Muscle layer of duodenum (tissue), 2 donors: ENCODE data around the gene PTGDR.

ENCODE experiments used
- H3K27ac ChIP-seq: one replicate; pipeline ENCODE4 v1.7.0; 2013; ENCODE audit warnings: mild to moderate bottlenecking, low read length
- H3K27me3 ChIP-seq: one replicate; pipeline ENCODE4 v1.7.0; 2013; ENCODE audit warnings: low read depth, mild to moderate bottlenecking, control low read depth, low read length
- H3K36me3 ChIP-seq, 2 donors: one replicate each; pipeline ENCODE4 v1.7.0; 2013; ENCODE audit warnings: low read length in 2 of 2, control low read depth in 1 of 2, mild to moderate bottlenecking in 1 of 2; ENCODE audit not compliant: insufficient read depth in 2 of 2, control insufficient read depth in 1 of 2
- H3K4me1 ChIP-seq, 2 donors: one replicate each; pipeline ENCODE4 v1.7.0; 2013; ENCODE audit warnings: low read length in 2 of 2, mild to moderate bottlenecking in 2 of 2, control low read depth in 1 of 2, moderate library complexity in 1 of 2; ENCODE audit not compliant: insufficient read depth in 2 of 2, control insufficient read depth in 1 of 2
- H3K4me3 ChIP-seq, 2 donors: one replicate each; pipeline ENCODE4 v1.7.0; 2013; ENCODE audit warnings: low read length in 2 of 2, low read depth in 1 of 2, mild to moderate bottlenecking in 1 of 2
- H3K9me3 ChIP-seq, 2 donors: one replicate each; pipeline ENCODE4 v1.7.0; 2013; ENCODE audit warnings: low read length in 2 of 2, control low read depth in 1 of 2, mild to moderate bottlenecking in 1 of 2; ENCODE audit not compliant: control insufficient read depth in 1 of 2
- donor health status: healthy.

PTGDR gene

GRCh38 chr14:52286661-52287649, 19.5 kb downstream of the PTGDR start:
- Histone ChIP-seq H3K27ac (no peak overlapping the region), H3K36me3 (no peaks in the 10 kb centered on the region), H3K27me3 (no peaks in the 10 kb centered on the region), H3K4me1 (no peaks in the 10 kb centered on the region), H3K4me3 (no peak overlapping the region), H3K9me3 (no peaks in the 10 kb centered on the region)

- H3K36me3 ChIP-seq = no peaks in the 10 kb centered on the region
- H3K4me1 ChIP-seq = no peaks in the 10 kb centered on the region
- H3K4me3 ChIP-seq = no peak overlapping the region
- no peaks in the 10 kb centered on the region for H3K27me3 ChIP-seq
- no peaks in the 10 kb centered on the region for H3K9me3 ChIP-seq
- no peak overlapping the region for H3K27ac ChIP-seq
Measured at GRCh38 chr14:52296378-52296777, 28.9 kb downstream of the PTGDR start.

GRCh38 chr14:52298795-52299194, 31.3 kb downstream of the PTGDR start:
- Histone ChIP-seq H3K27ac (no peak overlapping the region), H3K9me3 (no peaks in the 10 kb centered on the region), H3K27me3 (no peaks in the 10 kb centered on the region), H3K36me3 (no peaks in the 10 kb centered on the region), H3K4me3 (no peak overlapping the region), H3K4me1 (no peaks in the 10 kb centered on the region)

GRCh38 chr14:52299692-52300278, 32.3 kb downstream of the PTGDR start:
- no peak overlapping the region for H3K27ac ChIP-seq
- H3K4me3 ChIP-seq = no peak overlapping the region
- H3K9me3 ChIP-seq = no peaks in the 10 kb centered on the region
- no peaks in the 10 kb centered on the region for H3K4me1 ChIP-seq
- H3K27me3 ChIP-seq = no peaks in the 10 kb centered on the region
- no peaks in the 10 kb centered on the region for H3K36me3 ChIP-seq

GRCh38 chr14:52303236-52303635, 35.7 kb downstream of the PTGDR start:
- H3K9me3 ChIP-seq = no peaks in the 10 kb centered on the region
- H3K4me1 ChIP-seq = no peaks in the 10 kb centered on the region
- no peak overlapping the region for H3K27ac ChIP-seq
- H3K27me3 ChIP-seq = no peaks in the 10 kb centered on the region
- no peak overlapping the region for H3K4me3 ChIP-seq
- H3K36me3 ChIP-seq = no peaks in the 10 kb centered on the region

DNA sequence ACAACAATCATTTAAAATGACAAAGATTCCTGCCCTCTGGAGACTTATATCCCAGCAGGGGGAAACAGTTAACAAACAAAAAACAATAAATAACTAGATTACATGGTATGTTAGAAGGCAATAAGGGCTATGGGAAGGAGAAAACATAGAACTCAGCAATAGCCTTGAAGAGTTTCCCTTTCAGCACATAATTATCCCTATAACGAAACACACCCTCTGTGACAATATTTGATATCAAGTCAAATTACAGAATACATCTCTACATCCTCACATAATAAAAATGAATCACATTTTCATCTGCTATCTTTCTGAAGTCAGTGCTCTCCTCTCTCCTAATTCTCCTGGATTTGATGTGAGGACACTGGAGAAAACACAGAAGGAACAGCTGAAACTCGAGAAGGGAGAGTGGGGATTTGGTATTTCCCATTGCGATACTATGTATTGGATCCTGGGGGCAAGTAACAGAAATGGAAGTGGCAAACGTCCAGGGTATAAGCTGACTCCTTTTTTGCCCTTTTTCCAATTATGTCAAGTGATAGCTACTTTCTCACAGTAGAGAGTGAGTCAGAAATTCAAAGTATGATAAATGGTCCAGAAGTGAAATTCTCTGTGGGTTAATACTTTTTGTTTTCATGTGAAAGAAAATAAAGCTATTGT, 36.9 kb downstream of the PTGDR start:
- Histone ChIP-seq H3K4me3 (no peak overlapping the region), H3K9me3 (no peaks in the 10 kb centered on the region), H3K36me3 (no peaks in the 10 kb centered on the region), H3K4me1 (no peaks in the 10 kb centered on the region), H3K27me3 (no peaks in the 10 kb centered on the region), H3K27ac (no peak overlapping the region)

- no peak overlapping the region for H3K4me3 ChIP-seq
- no peak overlapping the region for H3K27ac ChIP-seq
- no peaks in the 10 kb centered on the region for H3K27me3 ChIP-seq
- no peaks in the 10 kb centered on the region for H3K36me3 ChIP-seq
- H3K4me1 ChIP-seq = no peaks in the 10 kb centered on the region
- no peaks in the 10 kb centered on the region for H3K9me3 ChIP-seq
Measured at GRCh38 chr14:52305014-52305413, 37.5 kb downstream of the PTGDR start.

DNA sequence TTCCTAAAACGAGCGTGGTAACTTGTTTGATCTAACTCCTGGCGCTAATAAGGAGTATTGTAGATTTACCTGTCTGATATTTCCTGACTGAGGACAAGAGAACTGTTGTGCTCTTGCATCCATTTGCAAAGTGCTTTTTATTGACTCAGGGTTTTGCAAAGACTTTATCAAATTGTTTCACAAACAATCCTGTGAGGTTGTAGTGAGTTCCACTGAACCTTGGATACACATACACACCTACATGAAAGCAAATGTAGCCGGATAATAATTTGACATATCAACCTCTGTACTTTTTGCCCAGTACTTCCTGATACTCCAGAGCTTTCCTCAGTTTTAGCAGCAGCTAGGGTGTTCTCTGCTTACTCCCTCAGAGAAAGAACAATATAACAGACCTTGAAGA, 39.9 kb downstream of the PTGDR start:
- H3K27ac ChIP-seq = peak overlapping the region; percentile 22
- peaks cover 3 to 6% of the 10 kb centered on the region in 2 donors for H3K4me1 ChIP-seq
- no peaks in the 10 kb centered on the region for H3K9me3 ChIP-seq
- H3K36me3 ChIP-seq = no peaks in the 10 kb centered on the region
- no peak overlapping the region for H3K4me3 ChIP-seq
- no peaks in the 10 kb centered on the region for H3K27me3 ChIP-seq

DNA sequence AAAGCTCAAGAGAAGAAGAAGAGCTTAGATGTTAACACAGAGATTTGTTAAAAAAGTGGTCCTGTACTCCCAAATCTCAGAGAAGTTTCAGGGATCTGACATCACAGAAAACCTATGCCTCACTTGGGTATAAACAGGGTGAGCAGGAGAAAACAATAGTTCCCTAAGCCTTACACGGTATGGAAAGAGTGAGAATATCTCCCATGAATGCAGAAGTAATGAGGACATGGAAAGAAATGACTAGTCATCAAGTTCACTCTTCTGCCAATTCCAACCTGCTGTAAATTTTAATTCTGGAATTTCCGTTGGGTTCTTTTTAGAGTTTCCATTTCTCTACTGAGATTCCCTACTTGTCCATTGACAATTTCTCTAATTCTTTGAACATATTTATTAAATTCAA, 40.4 kb downstream of the PTGDR start:
- H3K36me3 ChIP-seq = no peaks in the 10 kb centered on the region
- no peak overlapping the region for H3K4me3 ChIP-seq
- H3K9me3 ChIP-seq = no peaks in the 10 kb centered on the region
- H3K27me3 ChIP-seq = no peaks in the 10 kb centered on the region
- peak overlapping the region; percentile 22 for H3K27ac ChIP-seq
- H3K4me1 ChIP-seq = peaks cover 3 to 10% of the 10 kb centered on the region in 2 donors

GRCh38 chr14:52310541-52310940, 43.0 kb downstream of the PTGDR start:
- Histone ChIP-seq H3K4me3 (no peak overlapping the region), H3K27me3 (no peaks in the 10 kb centered on the region), H3K27ac (no peak overlapping the region), H3K36me3 (no peaks in the 10 kb centered on the region), H3K9me3 (no peaks in the 10 kb centered on the region), H3K4me1 (peaks cover 9 to 27% of the 10 kb centered on the region in 2 donors)

- H3K9me3 ChIP-seq = no peaks in the 10 kb centered on the region
- peak overlapping the region; percentile 80 for H3K27ac ChIP-seq
- peaks cover 9 to 31% of the 10 kb centered on the region in 2 donors for H3K4me1 ChIP-seq
- no peaks in the 10 kb centered on the region for H3K36me3 ChIP-seq
- peak overlapping the region; percentile 80 to 81 for H3K4me3 ChIP-seq
- H3K27me3 ChIP-seq = no peaks in the 10 kb centered on the region
Measured at GRCh38 chr14:52312931-52313355, 45.4 kb downstream of the PTGDR start.
